ENCODE measurements around the gene PEX11G. TPM values are rescaled to one million over a fixed set of nuclear protein-coding genes. Genes with fewer than 3 reads are reported as not detected.

Gene PEX11G
- total and polyA plus RNA-seq, 10 donors, result 2.3 to 9.6 (median 4.6) TPM

DNA sequence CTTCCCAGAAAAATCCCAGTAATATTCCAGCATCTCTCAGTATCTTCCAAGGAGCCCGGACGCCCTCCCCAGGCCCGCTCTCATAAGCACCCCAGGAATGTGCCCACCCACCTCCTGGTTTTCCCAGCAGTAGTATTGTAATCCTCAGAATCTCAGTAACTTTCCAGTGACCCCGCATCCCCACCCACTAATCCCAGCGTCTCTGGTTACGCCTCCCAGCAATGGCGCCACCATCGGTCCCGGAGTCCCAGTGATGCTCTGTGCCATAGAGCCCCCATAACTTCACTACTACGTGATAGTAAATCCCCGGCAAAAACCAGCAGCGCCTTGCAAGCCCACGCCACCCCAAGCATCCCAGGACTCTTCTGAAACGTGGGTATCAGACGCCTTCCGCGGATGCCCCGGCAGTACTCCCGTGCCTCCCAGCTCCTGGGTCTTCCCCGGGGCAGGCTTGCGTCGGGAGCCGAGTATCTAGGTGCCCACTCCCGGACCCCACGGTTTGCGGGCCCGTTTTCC, 45.8 kb upstream of the PEX11G start:
- no peak for DNase-seq
- peak overlapping the region; percentile 80 to 93 (median 88) for H3K27ac ChIP-seq
- WGBS, 5 donors, result 0 to 1% (median 1%) methylated on average over 11 to 27 of the region's 27 CpGs
- peak overlapping the region; percentile 71 to 93 (median 86) for H3K4me3 ChIP-seq
- intact Hi-C loops (cut with DNase I; ENCODE audit: low total_unique reads), result no loop called here
- H3K27me3 ChIP-seq (replicated peaks in 1 of 7), result no peaks in the 10 kb centered on the region
- peaks cover 0 to 67% (median 36%) of the 10 kb centered on the region in 6 donors for H3K36me3 ChIP-seq
- H3K9me3 ChIP-seq, result no peaks in the 10 kb centered on the region
- H3K4me1 ChIP-seq, result peaks cover 13 to 58% (median 40%) of the 10 kb centered on the region in 6 donors
- TF ChIP-seq, protein P1, sequence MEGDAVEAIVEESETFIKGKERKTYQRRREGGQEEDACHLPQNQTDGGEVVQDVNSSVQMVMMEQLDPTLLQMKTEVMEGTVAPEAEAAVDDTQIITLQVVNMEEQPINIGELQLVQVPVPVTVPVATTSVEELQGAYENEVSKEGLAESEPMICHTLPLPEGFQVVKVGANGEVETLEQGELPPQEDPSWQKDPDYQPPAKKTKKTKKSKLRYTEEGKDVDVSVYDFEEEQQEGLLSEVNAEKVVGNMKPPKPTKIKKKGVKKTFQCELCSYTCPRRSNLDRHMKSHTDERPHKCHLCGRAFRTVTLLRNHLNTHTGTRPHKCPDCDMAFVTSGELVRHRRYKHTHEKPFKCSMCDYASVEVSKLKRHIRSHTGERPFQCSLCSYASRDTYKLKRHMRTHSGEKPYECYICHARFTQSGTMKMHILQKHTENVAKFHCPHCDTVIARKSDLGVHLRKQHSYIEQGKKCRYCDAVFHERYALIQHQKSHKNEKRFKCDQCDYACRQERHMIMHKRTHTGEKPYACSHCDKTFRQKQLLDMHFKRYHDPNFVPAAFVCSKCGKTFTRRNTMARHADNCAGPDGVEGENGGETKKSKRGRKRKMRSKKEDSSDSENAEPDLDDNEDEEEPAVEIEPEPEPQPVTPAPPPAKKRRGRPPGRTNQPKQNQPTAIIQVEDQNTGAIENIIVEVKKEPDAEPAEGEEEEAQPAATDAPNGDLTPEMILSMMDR (IDR thresholded peaks at IDR 0.05 in 8 of 11, conservative IDR thresholded peaks at IDR 0.05 in 3 of 11), result no peak
- TF ChIP-seq POLR2A (IDR thresholded peaks at IDR 0.05) (no peak), POLR2AphosphoS5 (IDR thresholded peaks at IDR 0.05) (no peak)

DNA sequence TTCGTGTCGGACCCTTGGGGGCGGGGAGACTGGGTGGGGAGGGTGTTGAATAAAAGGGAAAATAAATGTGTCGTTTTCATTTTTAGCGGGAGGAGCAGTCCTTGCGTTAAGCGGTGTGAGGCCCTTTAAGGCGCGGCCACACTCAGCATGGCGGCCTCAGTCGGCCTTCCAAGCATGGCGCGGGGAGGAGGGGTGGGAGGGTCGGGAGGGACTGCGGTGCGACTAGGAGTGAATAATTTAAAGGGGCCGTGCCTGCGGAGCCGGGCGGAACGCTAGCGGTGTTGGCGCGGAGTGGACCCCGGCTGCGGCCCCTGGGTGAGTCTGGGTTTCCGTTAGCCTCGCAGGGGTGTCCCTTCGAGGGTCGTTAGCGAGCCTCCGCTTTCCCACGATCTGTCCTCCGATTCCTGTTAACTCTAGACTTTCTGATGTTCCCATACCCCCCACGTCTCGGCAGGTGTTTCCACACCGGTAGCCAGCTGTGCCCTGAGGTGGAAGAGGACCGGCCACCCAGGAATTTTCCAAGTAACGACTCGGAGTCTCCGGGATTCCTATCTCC, 45.2 kb upstream of the PEX11G start:
- peak; percentile 95 for DNase-seq
- H3K4me1 ChIP-seq, result peaks cover 13 to 64% (median 41%) of the 10 kb centered on the region in 6 donors
- H3K4me3 ChIP-seq, result peak overlapping the region; percentile 71 to 93 (median 86)
- 0 to 2% (median 1%) methylated on average over 31 to 41 of the region's 41 CpGs for WGBS, 5 donors
- H3K27ac ChIP-seq, result peak overlapping the region; percentile 63 to 93 (median 88)
- H3K36me3 ChIP-seq, result peaks cover 0 to 67% (median 33%) of the 10 kb centered on the region in 6 donors
- no peaks in the 10 kb centered on the region for H3K27me3 ChIP-seq (replicated peaks in 1 of 7)
- peak; percentile 93 to 98 (median 94) for TF ChIP-seq POLR2AphosphoS5 (IDR thresholded peaks at IDR 0.05)
- TF ChIP-seq POLR2A (IDR thresholded peaks at IDR 0.05), result peak in 1 of 3 donors; percentile 51
- TF ChIP-seq, protein P1 (IDR thresholded peaks at IDR 0.05 in 8 of 11, conservative IDR thresholded peaks at IDR 0.05 in 3 of 11), result no peak
- no peaks in the 10 kb centered on the region for H3K9me3 ChIP-seq
- intact Hi-C loops (cut with DNase I; ENCODE audit: low total_unique reads), result no loop called here

GRCh38 chr19:7533281-7533885, 44.5 kb upstream of the PEX11G start:
- peak; percentile 84 for DNase-seq

More at GRCh38 chr19:7533281-7533885, 44.5 kb upstream of the PEX11G start:
- no peaks in the 10 kb centered on the region for H3K27me3 ChIP-seq (replicated peaks in 1 of 7)
- no peak for TF ChIP-seq POLR2A (IDR thresholded peaks at IDR 0.05)
- TF ChIP-seq, protein P1 (IDR thresholded peaks at IDR 0.05 in 8 of 11, conservative IDR thresholded peaks at IDR 0.05 in 3 of 11), result peak in 1 of 11 experiments; percentile 9
- peak in 1 of 3 donors; percentile 11 for TF ChIP-seq POLR2AphosphoS5 (IDR thresholded peaks at IDR 0.05)
- peak overlapping the region; percentile 71 to 93 (median 86) for H3K4me3 ChIP-seq
- intact Hi-C loops (cut with DNase I; ENCODE audit: low total_unique reads), result no loop called here
- H3K9me3 ChIP-seq, result no peaks in the 10 kb centered on the region
- peaks cover 0 to 67% (median 31%) of the 10 kb centered on the region in 6 donors for H3K36me3 ChIP-seq
- WGBS, 5 donors, result 43 to 55% (median 45%) methylated on average over 21 to 30 of the region's 30 CpGs
- H3K27ac ChIP-seq, result peak overlapping the region; percentile 63 to 93 (median 88)
- H3K4me1 ChIP-seq, result peaks cover 13 to 70% (median 43%) of the 10 kb centered on the region in 6 donors

Measured in spleen (tissue), 11 donors.